ENCODE measurements around the gene GTF3C1.

GRCh38 chr16:27430923-27431484 is 118.7 kb downstream of the GTF3C1 start:
- TF ChIP-seq CTCF (IDR thresholded peaks at IDR 0.05), result no peak
- TF ChIP-seq POLR2A (IDR thresholded peaks at IDR 0.05), result no peak
